K562 (cell line): ENCODE results near the gene ACRBP. TPM values are rescaled to one million over a fixed set of nuclear protein-coding genes. Genes with fewer than 3 reads are reported as not detected.

Experiments used
- BMI1 ChIP-seq: fragments of 150-350 bp; IDR thresholded peaks from 2 replicates; pipeline ENCODE4 v1.6.1; 2014; ENCODE audit warnings: low read length
- DPF2 ChIP-seq: fragments of 450-650 bp; IDR thresholded peaks from 2 replicates; pipeline ENCODE4 v1.6.1; 2016
- EP400 ChIP-seq: fragments of 450-650 bp; IDR thresholded peaks from 2 replicates; pipeline ENCODE4 v1.6.1; 2017; ENCODE audit warnings: antibody characterized with exemption, mild to moderate bottlenecking, moderate library complexity
- HDGF ChIP-seq: fragments of 450-650 bp; IDR thresholded peaks from 2 replicates; pipeline ENCODE4 v1.6.1; 2016
- KDM1A ChIP-seq, 2 experiments: fragments of 450-650 bp; IDR thresholded peaks; 2 replicates each; pipeline ENCODE4 v1.6.1; 2016; ENCODE audit warnings: mild to moderate bottlenecking in 2 of 2
- KLF16 ChIP-seq: IDR thresholded peaks from 2 replicates; pipeline ENCODE4 v1.6.1; 2016; ENCODE audit warnings: antibody characterized with exemption
- LEF1 ChIP-seq: fragments of 450-650 bp; IDR thresholded peaks from 2 replicates; pipeline ENCODE4 v1.6.1; 2016; ENCODE audit warnings: mild to moderate bottlenecking
- MED1 ChIP-seq: sonication (generic); formaldehyde crosslinking; IDR thresholded peaks from 2 replicates; pipeline ENCODE4 v1.8.1; 2023; ENCODE audit warnings: missing genetic modification reagents, borderline replicate concordance
- NELFE ChIP-seq: IDR thresholded peaks from 2 replicates; pipeline ENCODE4 v1.6.1; 2011; ENCODE audit warnings: mild to moderate bottlenecking; ENCODE audit not compliant: insufficient read depth, insufficient read length
- NFIX ChIP-seq: fragments of 250-450 bp; sonication (Bioruptor Pico); IDR thresholded peaks from 2 replicates; pipeline ENCODE4 v1.4.0; 2020; ENCODE audit warnings: low read depth, mild to moderate bottlenecking, moderate library complexity
- PHF20 ChIP-seq: fragments of 450-650 bp; IDR thresholded peaks from 2 replicates; pipeline ENCODE4 v1.6.1; 2018; ENCODE audit not compliant: partially characterized antibody
- PTBP1 ChIP-seq: fragments of 200-400 bp; formaldehyde crosslinking; IDR thresholded peaks from 2 replicates; pipeline ENCODE4 v1.6.1; 2017; ENCODE audit warnings: low read depth, low read length
- PURB ChIP-seq: sonication (generic); formaldehyde crosslinking; IDR thresholded peaks from 2 replicates; pipeline ENCODE4 v1.9.0; 2021; ENCODE audit warnings: low read depth, mild to moderate bottlenecking, missing genetic modification reagents
- RBM17 ChIP-seq: fragments of 200-400 bp; formaldehyde crosslinking; IDR thresholded peaks from 2 replicates; pipeline ENCODE4 v1.6.1; 2017; ENCODE audit warnings: low read depth, mild to moderate bottlenecking, low read length, borderline replicate concordance
- SAFB ChIP-seq: fragments of 200-400 bp; formaldehyde crosslinking; IDR thresholded peaks from 2 replicates; pipeline ENCODE4 v1.6.1; 2017; ENCODE audit warnings: low read depth, low read length, borderline replicate concordance
- SAFB2 ChIP-seq: fragments of 200-400 bp; formaldehyde crosslinking; IDR thresholded peaks from 2 replicates; pipeline ENCODE4 v1.6.1; 2018; ENCODE audit warnings: borderline replicate concordance, low read length, low read depth, moderate library complexity; ENCODE audit not compliant: severe bottlenecking
- ZFPM2 ChIP-seq: fragments of 250-450 bp; sonication (Bioruptor Pico); IDR thresholded peaks from 2 replicates; pipeline ENCODE4 v1.5.1; 2022; ENCODE audit warnings: mild to moderate bottlenecking
- polyA plus RNA-seq, 8 experiments: library from polyadenylated mRNA; depleted of rRNA in 4 of 8; stranded (reverse) in 5 of 8; unstranded in 3 of 8; fragments of >200 nt; fragmentation: Nextera tagmentation in 2 of 8; fragmentation: Illumina TruSeq in 1 of 8; extraction: Ambion mirVana in 2 of 8; extraction: Trizol in 1 of 8; gene quantifications; 2 replicates each; pipeline versions ENCODE4 v1.2.1 to v1.2.3, GENCODE V29; 2011 to 2014; ENCODE audit warnings: inconsistent platforms in 1 of 8, missing spikeins in 1 of 8
- total RNA-seq, 7 experiments: library from RNA; depleted of rRNA in 6 of 7; stranded (reverse); fragments of >200 nt in 6 of 7; fragmentation: Illumina TruSeq in 2 of 7; extraction: Trizol in 2 of 7; gene quantifications; 2 replicates each; pipeline versions ENCODE4 v1.2.1 to v1.2.3, GENCODE V29; 2011 to 2021; ENCODE audit warnings: low replicate concordance in 1 of 7
- TF ChIP-seq, protein P1 (sequence below): sonication (generic); formaldehyde crosslinking; IDR thresholded peaks from 2 replicates; pipeline ENCODE4 v1.8.0; 2022; ENCODE audit warnings: missing genetic modification reagents, mild to moderate bottlenecking, borderline replicate concordance
- TF ChIP-seq, protein P2 (sequence below), 2 experiments: IDR thresholded peaks in 1 of 2; conservative IDR thresholded peaks in 1 of 2; 2 replicates each; pipeline ENCODE4 v1.6.1; 2016; ENCODE audit warnings: low read depth in 2 of 2, mild to moderate bottlenecking in 1 of 2, missing compliant biosample characterization in 1 of 2, missing genetic modification characterization in 1 of 2, moderate library complexity in 1 of 2

Gene ACRBP
- total and polyA plus RNA-seq, 9 of the 15 experiments (the other 6 are each of a cell fraction or from before 2014, with no cell fraction given), result 3.1 to 31.8 (median 8.4) TPM

GRCh38 chr12:6639151-6639801 is 8.0 kb downstream of the ACRBP start (continued):
- TF ChIP-seq, protein P1, sequence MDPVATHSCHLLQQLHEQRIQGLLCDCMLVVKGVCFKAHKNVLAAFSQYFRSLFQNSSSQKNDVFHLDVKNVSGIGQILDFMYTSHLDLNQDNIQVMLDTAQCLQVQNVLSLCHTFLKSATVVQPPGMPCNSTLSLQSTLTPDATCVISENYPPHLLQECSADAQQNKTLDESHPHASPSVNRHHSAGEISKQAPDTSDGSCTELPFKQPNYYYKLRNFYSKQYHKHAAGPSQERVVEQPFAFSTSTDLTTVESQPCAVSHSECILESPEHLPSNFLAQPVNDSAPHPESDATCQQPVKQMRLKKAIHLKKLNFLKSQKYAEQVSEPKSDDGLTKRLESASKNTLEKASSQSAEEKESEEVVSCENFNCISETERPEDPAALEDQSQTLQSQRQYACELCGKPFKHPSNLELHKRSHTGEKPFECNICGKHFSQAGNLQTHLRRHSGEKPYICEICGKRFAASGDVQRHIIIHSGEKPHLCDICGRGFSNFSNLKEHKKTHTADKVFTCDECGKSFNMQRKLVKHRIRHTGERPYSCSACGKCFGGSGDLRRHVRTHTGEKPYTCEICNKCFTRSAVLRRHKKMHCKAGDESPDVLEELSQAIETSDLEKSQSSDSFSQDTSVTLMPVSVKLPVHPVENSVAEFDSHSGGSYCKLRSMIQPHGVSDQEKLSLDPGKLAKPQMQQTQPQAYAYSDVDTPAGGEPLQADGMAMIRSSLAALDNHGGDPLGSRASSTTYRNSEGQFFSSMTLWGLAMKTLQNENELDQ (CRISPR knock-in tag), result no peak
- TF ChIP-seq DPF2 (peak; percentile 97), MED1 (CRISPR knock-in tag) (no peak), ZFPM2 (CRISPR knock-in tag) (no peak), KLF16 (peak; percentile 90; the same call in 1 of the 2 replicates), PURB (CRISPR knock-in tag) (no peak), LEF1 (peak; percentile 85), RBM17 (no peak), BMI1 (no peak), NELFE (no peak), PTBP1 (no peak), EP400 (peak; percentile 64), NFIX (CRISPR knock-in tag) (no peak), KDM1A (IDR thresholded peaks at IDR 0.05) (peak; percentile 85 to 88), SAFB2 (no peak), SAFB (no peak), HDGF (no peak), PHF20 (no peak)
- TF ChIP-seq, protein P2, sequence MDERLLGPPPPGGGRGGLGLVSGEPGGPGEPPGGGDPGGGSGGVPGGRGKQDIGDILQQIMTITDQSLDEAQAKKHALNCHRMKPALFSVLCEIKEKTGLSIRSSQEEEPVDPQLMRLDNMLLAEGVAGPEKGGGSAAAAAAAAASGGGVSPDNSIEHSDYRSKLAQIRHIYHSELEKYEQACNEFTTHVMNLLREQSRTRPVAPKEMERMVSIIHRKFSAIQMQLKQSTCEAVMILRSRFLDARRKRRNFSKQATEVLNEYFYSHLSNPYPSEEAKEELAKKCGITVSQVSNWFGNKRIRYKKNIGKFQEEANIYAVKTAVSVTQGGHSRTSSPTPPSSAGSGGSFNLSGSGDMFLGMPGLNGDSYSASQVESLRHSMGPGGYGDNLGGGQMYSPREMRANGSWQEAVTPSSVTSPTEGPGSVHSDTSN (CRISPR knock-in tag; IDR thresholded peaks at IDR 0.05; ENCODE audit: low read depth), result no peak
- TF ChIP-seq, protein P2 (tag; conservative IDR thresholded peaks at IDR 0.05; ENCODE audit: low read depth), result no peak
